HepG2 (cell line): ENCODE results near the gene CBX2. TPM values are rescaled to one million over a fixed set of nuclear protein-coding genes. Genes with fewer than 3 reads are reported as not detected.

Source experiments
- FOSL2 ChIP-seq: sonication (generic); formaldehyde crosslinking; IDR thresholded peaks from 2 replicates; pipeline ENCODE4 v1.4.0; 2020; ENCODE audit warnings: missing genetic modification reagents
- IRF2 ChIP-seq: IDR thresholded peaks from 2 replicates; pipeline ENCODE4 v1.6.1; 2018; ENCODE audit warnings: missing genetic modification reagents, missing compliant biosample characterization
- NFE2L1 ChIP-seq: sonication (generic); formaldehyde crosslinking; IDR thresholded peaks from 2 replicates; pipeline ENCODE4 v1.4.0; 2020; ENCODE audit warnings: missing genetic modification reagents, mild to moderate bottlenecking, borderline replicate concordance
- NR2F6 ChIP-seq, 2 experiments: IDR thresholded peaks; 2 replicates each; pipeline ENCODE4 v1.6.1; 2016; ENCODE audit warnings: antibody characterized with exemption in 1 of 2, mild to moderate bottlenecking in 1 of 2
- RBM39 ChIP-seq: fragments of 200-400 bp; formaldehyde crosslinking; IDR thresholded peaks from one replicate; pipeline ENCODE4 v1.6.1; 2018; ENCODE audit warnings: antibody characterized with exemption, mild to moderate bottlenecking, low read depth, low read length; ENCODE audit not compliant: poor library complexity, severe bottlenecking
- RCOR2 ChIP-seq: IDR thresholded peaks from 2 replicates; pipeline ENCODE4 v1.6.1; 2016; ENCODE audit warnings: missing biosample characterization, missing genetic modification reagents
- SKI ChIP-seq: fragments of 450-650 bp; IDR thresholded peaks from one replicate; pipeline ENCODE4 v1.6.1; 2018; ENCODE audit warnings: mild to moderate bottlenecking; ENCODE audit not compliant: partially characterized antibody
- SMAD3 ChIP-seq: sonication (generic); formaldehyde crosslinking; IDR thresholded peaks from 2 replicates; pipeline ENCODE4 v1.4.0; 2020; ENCODE audit warnings: missing genetic modification reagents
- SMARCE1 ChIP-seq: fragments of 450-650 bp; IDR thresholded peaks from 2 replicates; pipeline ENCODE4 v1.6.1; 2017; ENCODE audit warnings: borderline replicate concordance
- TEAD2 ChIP-seq: sonication (generic); formaldehyde crosslinking; IDR thresholded peaks from 2 replicates; pipeline ENCODE4 v1.9.0; 2021; ENCODE audit warnings: missing genetic modification reagents
- ZC3H13 ChIP-seq: sonication (generic); formaldehyde crosslinking; IDR thresholded peaks from 2 replicates; pipeline ENCODE4 v1.8.1; 2023; ENCODE audit warnings: mild to moderate bottlenecking, missing genetic modification reagents, moderate library complexity
- ZNF263 ChIP-seq: sonication (generic); formaldehyde crosslinking; IDR thresholded peaks from 2 replicates; pipeline ENCODE4 v1.4.0; 2020; ENCODE audit warnings: missing genetic modification reagents
- ZNF329 ChIP-seq: sonication (generic); formaldehyde crosslinking; IDR thresholded peaks from 2 replicates; pipeline ENCODE4 v1.9.0; 2021; ENCODE audit warnings: low read depth, mild to moderate bottlenecking, missing genetic modification reagents
- ZNF331 ChIP-seq: sonication (generic); formaldehyde crosslinking; IDR thresholded peaks from 2 replicates; pipeline ENCODE4 v1.4.0; 2020; ENCODE audit warnings: missing genetic modification reagents
- ZNF605 ChIP-seq: sonication (generic); formaldehyde crosslinking; IDR thresholded peaks from 2 replicates; pipeline ENCODE4 v1.8.0; 2022; ENCODE audit warnings: mild to moderate bottlenecking, missing genetic modification reagents
- ZNF713 ChIP-seq: sonication (generic); formaldehyde crosslinking; IDR thresholded peaks from 2 replicates; pipeline ENCODE4 v1.4.0; 2020; ENCODE audit warnings: mild to moderate bottlenecking, missing genetic modification reagents
- ZSCAN20 ChIP-seq: sonication (generic); formaldehyde crosslinking; IDR thresholded peaks from 2 replicates; pipeline ENCODE4 v1.4.0; 2020; ENCODE audit warnings: missing genetic modification reagents, mild to moderate bottlenecking, borderline replicate concordance
- polyA plus RNA-seq, 8 experiments: library from polyadenylated mRNA; depleted of rRNA in 3 of 8; stranded (reverse) in 7 of 8; unstranded in 1 of 8; fragments of >200 nt; fragmentation: Illumina TruSeq in 4 of 8; extraction: Trizol in 4 of 8; gene quantifications; 2 replicates each; pipeline versions ENCODE4 v1.2.1 to v1.2.3, GENCODE V29; 2011 to 2016; ENCODE audit warnings: low read depth in 4 of 8, missing spikeins in 1 of 8, mixed read lengths in 1 of 8; ENCODE audit not compliant: insufficient read depth in 1 of 8
- total RNA-seq, 5 experiments: library from RNA; depleted of rRNA; stranded (reverse); fragments of >200 nt; fragmentation: Illumina TruSeq; extraction: Trizol; gene quantifications; 2 replicates each; pipeline ENCODE4 v1.2.3, GENCODE V29; 2016; ENCODE audit warnings: low read depth in 1 of 5
- TF ChIP-seq, protein P1 (sequence below): sonication (generic); formaldehyde crosslinking; IDR thresholded peaks from 2 replicates; pipeline ENCODE4 v1.8.0; 2022; ENCODE audit warnings: mild to moderate bottlenecking, missing genetic modification reagents
- TF ChIP-seq, protein P2 (sequence below): sonication (generic); formaldehyde crosslinking; IDR thresholded peaks from 2 replicates; pipeline ENCODE4 v1.4.0; 2020; ENCODE audit warnings: missing genetic modification reagents
- TF ChIP-seq, protein P3 (sequence below): sonication (generic); formaldehyde crosslinking; IDR thresholded peaks from 2 replicates; pipeline ENCODE4 v1.4.0; 2020; ENCODE audit warnings: missing genetic modification reagents, mild to moderate bottlenecking, borderline replicate concordance
- TF ChIP-seq, protein P4 (sequence below): sonication (generic); formaldehyde crosslinking; IDR thresholded peaks from 2 replicates; pipeline ENCODE4 v1.4.0; 2020; ENCODE audit warnings: mild to moderate bottlenecking, missing genetic modification reagents
- TF ChIP-seq, protein P5 (sequence below): IDR thresholded peaks from 2 replicates; pipeline ENCODE4 v1.6.1; 2018; ENCODE audit warnings: missing genetic modification reagents

Gene CBX2
- total and polyA plus RNA-seq, 2 of the 13 experiments (the other 11 are each of a cell fraction or from before 2014, with no cell fraction given) = 14.5 to 31.1 TPM

DNA sequence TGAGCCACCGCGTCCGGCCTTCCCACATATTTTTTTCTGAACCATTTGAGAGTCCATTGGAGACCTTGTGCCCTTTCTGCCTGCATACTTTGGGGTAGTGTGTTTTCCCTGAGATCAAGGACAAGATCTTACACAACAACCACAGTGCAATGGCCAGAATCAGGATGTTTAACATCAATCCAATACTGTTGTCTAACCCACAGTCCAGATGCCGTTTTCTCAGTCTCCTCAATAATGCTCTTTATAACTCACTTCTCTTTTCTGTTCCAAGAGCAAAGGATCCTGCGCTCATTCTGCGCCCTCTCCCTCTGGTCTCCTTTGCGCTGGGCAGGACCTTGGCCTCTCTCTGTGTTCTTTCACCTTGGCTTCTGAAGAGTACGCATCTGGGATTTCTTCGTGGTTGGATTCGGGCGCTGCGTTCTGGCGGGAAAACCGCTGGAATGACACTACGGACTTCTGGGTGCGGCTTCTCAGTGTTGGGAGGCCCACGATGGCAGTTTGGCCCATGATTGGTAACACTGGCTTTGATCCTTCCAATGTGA, 44.7 kb downstream of the CBX2 start (continued):
- TF ChIP-seq ZC3H13 = no peak
- TF ChIP-seq, protein P1, sequence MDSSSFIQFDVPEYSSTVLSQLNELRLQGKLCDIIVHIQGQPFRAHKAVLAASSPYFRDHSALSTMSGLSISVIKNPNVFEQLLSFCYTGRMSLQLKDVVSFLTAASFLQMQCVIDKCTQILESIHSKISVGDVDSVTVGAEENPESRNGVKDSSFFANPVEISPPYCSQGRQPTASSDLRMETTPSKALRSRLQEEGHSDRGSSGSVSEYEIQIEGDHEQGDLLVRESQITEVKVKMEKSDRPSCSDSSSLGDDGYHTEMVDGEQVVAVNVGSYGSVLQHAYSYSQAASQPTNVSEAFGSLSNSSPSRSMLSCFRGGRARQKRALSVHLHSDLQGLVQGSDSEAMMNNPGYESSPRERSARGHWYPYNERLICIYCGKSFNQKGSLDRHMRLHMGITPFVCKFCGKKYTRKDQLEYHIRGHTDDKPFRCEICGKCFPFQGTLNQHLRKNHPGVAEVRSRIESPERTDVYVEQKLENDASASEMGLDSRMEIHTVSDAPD (CRISPR knock-in tag) = 0 out of 2 replicates have a peak, but pooled peaks have one; percentile 17
- no peak for TF ChIP-seq ZNF713 (CRISPR knock-in tag)
- peak; percentile 63; the same call in 1 of the 2 replicates for TF ChIP-seq ZNF329 (CRISPR knock-in tag)
- TF ChIP-seq, protein P2, sequence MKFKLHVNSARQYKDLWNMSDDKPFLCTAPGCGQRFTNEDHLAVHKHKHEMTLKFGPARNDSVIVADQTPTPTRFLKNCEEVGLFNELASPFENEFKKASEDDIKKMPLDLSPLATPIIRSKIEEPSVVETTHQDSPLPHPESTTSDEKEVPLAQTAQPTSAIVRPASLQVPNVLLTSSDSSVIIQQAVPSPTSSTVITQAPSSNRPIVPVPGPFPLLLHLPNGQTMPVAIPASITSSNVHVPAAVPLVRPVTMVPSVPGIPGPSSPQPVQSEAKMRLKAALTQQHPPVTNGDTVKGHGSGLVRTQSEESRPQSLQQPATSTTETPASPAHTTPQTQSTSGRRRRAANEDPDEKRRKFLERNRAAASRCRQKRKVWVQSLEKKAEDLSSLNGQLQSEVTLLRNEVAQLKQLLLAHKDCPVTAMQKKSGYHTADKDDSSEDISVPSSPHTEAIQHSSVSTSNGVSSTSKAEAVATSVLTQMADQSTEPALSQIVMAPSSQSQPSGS (CRISPR knock-in tag) = peak; percentile 69; the same call in 1 of the 2 replicates
- TF ChIP-seq SKI = no peak
- TF ChIP-seq FOSL2 (CRISPR knock-in tag) = peak; percentile 59
- no peak for TF ChIP-seq ZNF263 (CRISPR knock-in tag)
- TF ChIP-seq, protein P3, sequence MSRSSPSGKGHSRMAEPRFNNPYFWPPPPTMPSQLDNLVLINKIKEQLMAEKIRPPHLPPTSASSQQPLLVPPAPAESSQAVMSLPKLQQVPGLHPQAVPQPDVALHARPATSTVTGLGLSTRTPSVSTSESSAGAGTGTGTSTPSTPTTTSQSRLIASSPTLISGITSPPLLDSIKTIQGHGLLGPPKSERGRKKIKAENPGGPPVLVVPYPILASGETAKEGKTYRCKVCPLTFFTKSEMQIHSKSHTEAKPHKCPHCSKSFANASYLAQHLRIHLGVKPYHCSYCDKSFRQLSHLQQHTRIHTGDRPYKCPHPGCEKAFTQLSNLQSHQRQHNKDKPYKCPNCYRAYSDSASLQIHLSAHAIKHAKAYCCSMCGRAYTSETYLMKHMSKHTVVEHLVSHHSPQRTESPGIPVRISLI = peak; percentile 93
- TF ChIP-seq IRF2 (CRISPR knock-in tag) = peak; percentile 92
- TF ChIP-seq RBM39 = no peak
- no peak for TF ChIP-seq TEAD2 (CRISPR knock-in tag)
- TF ChIP-seq SMARCE1 = no peak
- peak; percentile 93 for TF ChIP-seq ZNF331 (CRISPR knock-in tag)
- 0 out of 2 replicates have a peak, but pooled peaks have one; percentile 84 for TF ChIP-seq ZSCAN20 (CRISPR knock-in tag)
- peak; percentile 92; the same call in 1 of the 2 replicates for TF ChIP-seq RCOR2
- TF ChIP-seq SMAD3 (CRISPR knock-in tag) = peak; percentile 89; the same call in 1 of the 2 replicates
- TF ChIP-seq, protein P4, sequence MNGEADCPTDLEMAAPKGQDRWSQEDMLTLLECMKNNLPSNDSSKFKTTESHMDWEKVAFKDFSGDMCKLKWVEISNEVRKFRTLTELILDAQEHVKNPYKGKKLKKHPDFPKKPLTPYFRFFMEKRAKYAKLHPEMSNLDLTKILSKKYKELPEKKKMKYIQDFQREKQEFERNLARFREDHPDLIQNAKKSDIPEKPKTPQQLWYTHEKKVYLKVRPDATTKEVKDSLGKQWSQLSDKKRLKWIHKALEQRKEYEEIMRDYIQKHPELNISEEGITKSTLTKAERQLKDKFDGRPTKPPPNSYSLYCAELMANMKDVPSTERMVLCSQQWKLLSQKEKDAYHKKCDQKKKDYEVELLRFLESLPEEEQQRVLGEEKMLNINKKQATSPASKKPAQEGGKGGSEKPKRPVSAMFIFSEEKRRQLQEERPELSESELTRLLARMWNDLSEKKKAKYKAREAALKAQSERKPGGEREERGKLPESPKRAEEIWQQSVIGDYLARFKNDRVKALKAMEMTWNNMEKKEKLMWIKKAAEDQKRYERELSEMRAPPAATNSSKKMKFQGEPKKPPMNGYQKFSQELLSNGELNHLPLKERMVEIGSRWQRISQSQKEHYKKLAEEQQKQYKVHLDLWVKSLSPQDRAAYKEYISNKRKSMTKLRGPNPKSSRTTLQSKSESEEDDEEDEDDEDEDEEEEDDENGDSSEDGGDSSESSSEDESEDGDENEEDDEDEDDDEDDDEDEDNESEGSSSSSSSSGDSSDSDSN = peak; percentile 61
- TF ChIP-seq ZNF605 (CRISPR knock-in tag) = no peak
- TF ChIP-seq, protein P5, sequence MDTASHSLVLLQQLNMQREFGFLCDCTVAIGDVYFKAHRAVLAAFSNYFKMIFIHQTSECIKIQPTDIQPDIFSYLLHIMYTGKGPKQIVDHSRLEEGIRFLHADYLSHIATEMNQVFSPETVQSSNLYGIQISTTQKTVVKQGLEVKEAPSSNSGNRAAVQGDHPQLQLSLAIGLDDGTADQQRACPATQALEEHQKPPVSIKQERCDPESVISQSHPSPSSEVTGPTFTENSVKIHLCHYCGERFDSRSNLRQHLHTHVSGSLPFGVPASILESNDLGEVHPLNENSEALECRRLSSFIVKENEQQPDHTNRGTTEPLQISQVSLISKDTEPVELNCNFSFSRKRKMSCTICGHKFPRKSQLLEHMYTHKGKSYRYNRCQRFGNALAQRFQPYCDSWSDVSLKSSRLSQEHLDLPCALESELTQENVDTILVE = peak; percentile 92
- TF ChIP-seq NFE2L1 = no peak
- TF ChIP-seq NR2F6 (IDR thresholded peaks at IDR 0.05) = peak; percentile 95
- TF ChIP-seq NR2F6 (CRISPR knock-in tag; IDR thresholded peaks at IDR 0.05) = peak; percentile 98
